CD14-positive monocyte (primary cell): ENCODE data around the gene MRPL21. TPM values are rescaled to one million over a fixed set of nuclear protein-coding genes. Genes with fewer than 3 reads are reported as not detected.

Experiments
- DNase-seq, 3 donors: peaks; one replicate each; pipeline ENCODE4 v3.0.0-alpha.2; 2011 to 2022
- H2AFZ ChIP-seq: 2 replicates; pipeline ENCODE4 v1.6.0; 2012; ENCODE audit warnings: mild to moderate bottlenecking, low read depth, low read length, inconsistent platforms; ENCODE audit not compliant: insufficient read depth, poor library complexity, severe bottlenecking
- H3K27ac ChIP-seq, 2 donors: 1 replicate in 1 of 2; 2 replicates in 1 of 2; pipeline ENCODE4 v1.5.1; 2012 to 2013; ENCODE audit warnings: low read length in 2 of 2, control low read depth in 1 of 2, inconsistent platforms in 1 of 2, low read depth in 1 of 2, mild to moderate bottlenecking in 1 of 2
- H3K27me3 ChIP-seq, 2 donors: one replicate each; pipeline versions ENCODE4 v1.6.0 to v1.6.1; 2011 to 2013; ENCODE audit warnings: low read length in 2 of 2; ENCODE audit not compliant: control insufficient read depth in 2 of 2, insufficient read depth in 2 of 2
- H3K36me3 ChIP-seq, 2 donors: replicated peaks in 1 of 2; 1 replicate in 1 of 2; 2 replicates in 1 of 2; pipeline versions ENCODE4 v1.5.1 to v1.6.1; 2012 to 2013; ENCODE audit warnings: low read length in 2 of 2, control low read depth in 1 of 2, inconsistent platforms in 1 of 2, mild to moderate bottlenecking in 1 of 2; ENCODE audit not compliant: insufficient read depth in 2 of 2, control insufficient read depth in 1 of 2
- H3K4me1 ChIP-seq, 2 donors: 1 replicate in 1 of 2; 2 replicates in 1 of 2; pipeline versions ENCODE4 v1.5.1 to v1.6.1; 2012 to 2013; ENCODE audit warnings: low read length in 2 of 2, control low read depth in 1 of 2, inconsistent platforms in 1 of 2, mild to moderate bottlenecking in 1 of 2, moderate library complexity in 1 of 2; ENCODE audit not compliant: insufficient read depth in 2 of 2, control insufficient read depth in 1 of 2
- H3K4me2 ChIP-seq: replicated peaks from 2 replicates; pipeline ENCODE3; 2012; ENCODE audit warnings: low read length, moderate library complexity, mild to moderate bottlenecking; ENCODE audit not compliant: poor library complexity, severe bottlenecking; ENCODE audit errors: extremely low read depth
- H3K4me3 ChIP-seq, 3 experiments: fragments of 200-600 bp in 1 of 3; sonication (generic) in 1 of 3; replicated peaks in 1 of 3; 1 replicate in 2 of 3; 2 replicates in 1 of 3; pipeline ENCODE4 v1.5.1; 2011 to 2013; ENCODE audit warnings: low read length in 3 of 3, mild to moderate bottlenecking in 3 of 3, control low read depth in 2 of 3, low read depth in 2 of 3, inconsistent platforms in 1 of 3, moderate library complexity in 1 of 3
- H3K79me2 ChIP-seq: 2 replicates; pipeline ENCODE4 v1.6.0; 2012; ENCODE audit warnings: mild to moderate bottlenecking, control low read depth, inconsistent platforms, low read length, moderate library complexity; ENCODE audit not compliant: insufficient read depth
- H3K9ac ChIP-seq: 2 replicates; pipeline ENCODE4 v1.6.0; 2017; ENCODE audit warnings: low read length, mild to moderate bottlenecking; ENCODE audit not compliant: insufficient read depth, poor library complexity, severe bottlenecking
- H3K9me3 ChIP-seq, 2 donors: replicated peaks in 1 of 2; 1 replicate in 1 of 2; 2 replicates in 1 of 2; pipeline versions ENCODE4 v1.5.1 to v1.6.1; 2012 to 2013; ENCODE audit warnings: low read length in 2 of 2, control low read depth in 1 of 2; ENCODE audit not compliant: control insufficient read depth in 1 of 2, insufficient read depth in 1 of 2
- H4K20me1 ChIP-seq: 2 replicates; pipeline ENCODE4 v1.6.0; 2012; ENCODE audit warnings: mild to moderate bottlenecking, low read length, control low read depth, moderate library complexity; ENCODE audit not compliant: insufficient read depth
- H3K27ac Mint-ChIP-seq, 7 donors: one replicate each; pipeline ENCODE4 v1.8.0; 2020; ENCODE audit warnings: mild to moderate bottlenecking in 7 of 7, mixed read lengths in 7 of 7, moderate library complexity in 6 of 7, inconsistent platforms in 2 of 7
- H3K27me3 Mint-ChIP-seq, 3 donors: one replicate each; pipeline ENCODE4 v1.8.0; 2021 to 2022; ENCODE audit warnings: low read depth in 3 of 3, mild to moderate bottlenecking in 3 of 3, mixed read lengths in 3 of 3, moderate library complexity in 3 of 3, inconsistent platforms in 1 of 3
- H3K36me3 Mint-ChIP-seq, 2 donors: one replicate each; pipeline ENCODE4 v1.8.0; 2020; ENCODE audit warnings: mixed read lengths in 2 of 2, inconsistent platforms in 1 of 2, mild to moderate bottlenecking in 1 of 2
- H3K4me1 Mint-ChIP-seq: one replicate; pipeline ENCODE4 v1.8.0; 2020; ENCODE audit warnings: mild to moderate bottlenecking, mixed read lengths
- H3K4me3 Mint-ChIP-seq, 2 donors: one replicate each; pipeline ENCODE4 v1.8.0; 2020; ENCODE audit warnings: mild to moderate bottlenecking in 2 of 2, mixed read lengths in 2 of 2, moderate library complexity in 1 of 2
- H3K9me3 Mint-ChIP-seq, 7 donors: one replicate each; pipeline ENCODE4 v1.8.0; 2020 to 2022; ENCODE audit warnings: mixed read lengths in 7 of 7, mild to moderate bottlenecking in 6 of 7, moderate library complexity in 6 of 7, inconsistent platforms in 2 of 7
- WGBS: methylation state at CpG from one replicate; pipeline ENCODE4 v1.1.5; 2013; ENCODE audit warnings: missing lambda C conversion rate; ENCODE audit not compliant: insufficient coverage; 5-methylcytosine and 5-hydroxymethylcytosine counted together
- intact Hi-C, 2 donors: fragments of 100-400 bp; cut with micrococcal nuclease; formaldehyde crosslinking; loops; one replicate each; pipeline versions ENCODE4 v1.15.0 to v1.15.1; 2023
- polyA plus RNA-seq, 3 donors: library from polyadenylated mRNA; depleted of rRNA in 1 of 3; unstranded in 2 of 3; stranded (reverse) in 1 of 3; fragments of 300-500 nt in 2 of 3; fragments of >200 nt in 1 of 3; fragmentation: Illumina TruSeq in 2 of 3; gene quantifications; 1 replicate in 2 of 3; 2 replicates in 1 of 3; pipeline ENCODE4 v1.2.3, GENCODE V29; 2012 to 2021
- TF ChIP-seq, protein P1 (sequence below): fragments of 200-600 bp; IDR thresholded peaks from one replicate; pipeline ENCODE4 v1.8.0; 2022; ENCODE audit warnings: antibody characterized with exemption, mild to moderate bottlenecking

MRPL21 gene
- polyA plus RNA-seq, 3 donors: 38.8 to 138 (median 104) TPM

GRCh38 chr11:68908273-68908672 is 4.6 kb upstream of the MRPL21 start:
- intact Hi-C loops: loop anchor here (10.0 kb wide), 2 partner anchors 177 to 1287 kb away; no protein-coding TSS in a partner anchor

GRCh38 chr11:68905421-68906360 is 2.1 kb upstream of the MRPL21 start:
- H4K20me1 ChIP-seq: peaks cover 5% of the 10 kb centered on the region
- peaks cover 50% of the 10 kb centered on the region for H3K79me2 ChIP-seq
- peak overlapping the region in 1 of 3 experiments; percentile 84 for H3K4me3 ChIP-seq
- WGBS: 98% methylated on average over 18 of the region's 23 CpGs
- H3K27ac Mint-ChIP-seq: peak overlapping the region in 2 of 7 donors; percentile 7 to 9
- H3K9ac ChIP-seq: no peak overlapping the region
- peaks cover 36% of the 10 kb centered on the region for H3K4me1 Mint-ChIP-seq
- peaks cover 32 to 49% of the 10 kb centered on the region in 2 donors for H3K36me3 ChIP-seq
- peaks cover 0 to 3% (median 0%) of the 10 kb centered on the region in 3 donors for H3K27me3 Mint-ChIP-seq
- TF ChIP-seq, protein P1, sequence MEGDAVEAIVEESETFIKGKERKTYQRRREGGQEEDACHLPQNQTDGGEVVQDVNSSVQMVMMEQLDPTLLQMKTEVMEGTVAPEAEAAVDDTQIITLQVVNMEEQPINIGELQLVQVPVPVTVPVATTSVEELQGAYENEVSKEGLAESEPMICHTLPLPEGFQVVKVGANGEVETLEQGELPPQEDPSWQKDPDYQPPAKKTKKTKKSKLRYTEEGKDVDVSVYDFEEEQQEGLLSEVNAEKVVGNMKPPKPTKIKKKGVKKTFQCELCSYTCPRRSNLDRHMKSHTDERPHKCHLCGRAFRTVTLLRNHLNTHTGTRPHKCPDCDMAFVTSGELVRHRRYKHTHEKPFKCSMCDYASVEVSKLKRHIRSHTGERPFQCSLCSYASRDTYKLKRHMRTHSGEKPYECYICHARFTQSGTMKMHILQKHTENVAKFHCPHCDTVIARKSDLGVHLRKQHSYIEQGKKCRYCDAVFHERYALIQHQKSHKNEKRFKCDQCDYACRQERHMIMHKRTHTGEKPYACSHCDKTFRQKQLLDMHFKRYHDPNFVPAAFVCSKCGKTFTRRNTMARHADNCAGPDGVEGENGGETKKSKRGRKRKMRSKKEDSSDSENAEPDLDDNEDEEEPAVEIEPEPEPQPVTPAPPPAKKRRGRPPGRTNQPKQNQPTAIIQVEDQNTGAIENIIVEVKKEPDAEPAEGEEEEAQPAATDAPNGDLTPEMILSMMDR: no peak
- no peaks in the 10 kb centered on the region for H3K9me3 ChIP-seq
- no peak for DNase-seq
- no peak overlapping the region for H3K4me2 ChIP-seq
- H3K4me3 Mint-ChIP-seq: no peak overlapping the region
- no peak overlapping the region for H3K27ac ChIP-seq
- intact Hi-C loops: loop anchor here (10.0 kb wide), 2 partner anchors 179 to 1289 kb away; no protein-coding TSS in a partner anchor
- peaks cover 34 to 43% of the 10 kb centered on the region in 2 donors for H3K36me3 Mint-ChIP-seq
- no peaks in the 10 kb centered on the region for H3K27me3 ChIP-seq
- H3K9me3 Mint-ChIP-seq: no peaks in the 10 kb centered on the region
- H3K4me1 ChIP-seq: peaks cover 17 to 24% of the 10 kb centered on the region in 2 donors
- H2AFZ ChIP-seq: no peak overlapping the region

More at GRCh38 chr11:68908273-68908672, 4.6 kb upstream of the MRPL21 start:
- Mint-ChIP-seq H3K9me3 (no peaks in the 10 kb centered on the region), H3K27ac (no peak overlapping the region), H3K4me3 (no peak overlapping the region), H3K27me3 (no peaks in the 10 kb centered on the region), H3K36me3 (peaks cover 54 to 69% of the 10 kb centered on the region in 2 donors), H3K4me1 (peaks cover 19% of the 10 kb centered on the region)
- Histone ChIP-seq H3K79me2 (peaks cover 24% of the 10 kb centered on the region), H3K4me2 (no peak overlapping the region), H3K36me3 (peaks cover 55 to 69% of the 10 kb centered on the region in 2 donors), H3K9me3 (no peaks in the 10 kb centered on the region), H3K27me3 (no peaks in the 10 kb centered on the region), H2AFZ (no peak overlapping the region), H3K27ac (no peak overlapping the region), H3K9ac (no peak overlapping the region), H3K4me3 (no peak overlapping the region), H3K4me1 (peaks cover 10 to 14% of the 10 kb centered on the region in 2 donors), H4K20me1 (no peaks in the 10 kb centered on the region)
- DNase-seq: no peak
- TF ChIP-seq, protein P1: no peak
- WGBS: 100% methylated on average over 1 of the region's 5 CpGs
